Lower lobe of right lung (tissue), 2 donors: Measurements from ENCODE around the gene PLG. TPM values are rescaled to one million over a fixed set of nuclear protein-coding genes. Genes with fewer than 3 reads are reported as not detected.
"Not testable (repeated sequence)": the region's sequence is repeated elsewhere in the genome, so short reads cannot be mapped to it uniquely, and the experiment has no call there.

Experiments
- ATAC-seq, 2 donors: fragments of 200-7000 bp; cut with Tn5 transposase; one replicate each; pipeline ENCODE4 v1.9.1; 2020 to 2022; ENCODE audit warnings: mild to moderate bottlenecking in 2 of 2, moderate library complexity in 2 of 2
- DNase-seq: peaks from one replicate; pipeline ENCODE4 v3.0.0-alpha.2; 2020
- H3K27ac ChIP-seq: fragments of 200-600 bp; one replicate; pipeline ENCODE4 v1.8.0; 2022
- H3K27me3 ChIP-seq: fragments of 200-600 bp; one replicate; pipeline ENCODE4 v1.8.0; 2022; ENCODE audit warnings: low read depth
- H3K36me3 ChIP-seq: fragments of 200-600 bp; one replicate; pipeline ENCODE4 v1.8.0; 2022; ENCODE audit warnings: mild to moderate bottlenecking
- H3K4me1 ChIP-seq: fragments of 200-600 bp; one replicate; pipeline ENCODE4 v1.8.0; 2022
- H3K4me3 ChIP-seq: fragments of 200-600 bp; one replicate; pipeline ENCODE4 v1.8.0; 2022; ENCODE audit warnings: mild to moderate bottlenecking
- H3K9me3 ChIP-seq: fragments of 200-600 bp; one replicate; pipeline ENCODE4 v1.8.0; 2022
- intact Hi-C: fragments of 100-400 bp; cut with DNase I; formaldehyde crosslinking; loops from one replicate; pipeline ENCODE4 v1.11.0; 2022
- total RNA-seq: library from RNA; stranded (reverse); fragmentation: NEBNext Ultra II Directional; extraction: Animal tissue kit (Norgen Biotek cat#: 25700); gene quantifications from one replicate; pipeline ENCODE4 v1.2.1, GENCODE V29; 2021
- TF ChIP-seq, protein P1 (sequence below): fragments of 200-600 bp; IDR thresholded peaks from one replicate; pipeline ENCODE4 v1.8.0; 2022; ENCODE audit warnings: antibody characterized with exemption, mild to moderate bottlenecking
- donor health status: DM: no; HTN: yes; CAD: no; lungs with severe emphysema.

Gene PLG
- total RNA-seq, 1 donor from 2014 or later, result 0.95 TPM

DNA sequence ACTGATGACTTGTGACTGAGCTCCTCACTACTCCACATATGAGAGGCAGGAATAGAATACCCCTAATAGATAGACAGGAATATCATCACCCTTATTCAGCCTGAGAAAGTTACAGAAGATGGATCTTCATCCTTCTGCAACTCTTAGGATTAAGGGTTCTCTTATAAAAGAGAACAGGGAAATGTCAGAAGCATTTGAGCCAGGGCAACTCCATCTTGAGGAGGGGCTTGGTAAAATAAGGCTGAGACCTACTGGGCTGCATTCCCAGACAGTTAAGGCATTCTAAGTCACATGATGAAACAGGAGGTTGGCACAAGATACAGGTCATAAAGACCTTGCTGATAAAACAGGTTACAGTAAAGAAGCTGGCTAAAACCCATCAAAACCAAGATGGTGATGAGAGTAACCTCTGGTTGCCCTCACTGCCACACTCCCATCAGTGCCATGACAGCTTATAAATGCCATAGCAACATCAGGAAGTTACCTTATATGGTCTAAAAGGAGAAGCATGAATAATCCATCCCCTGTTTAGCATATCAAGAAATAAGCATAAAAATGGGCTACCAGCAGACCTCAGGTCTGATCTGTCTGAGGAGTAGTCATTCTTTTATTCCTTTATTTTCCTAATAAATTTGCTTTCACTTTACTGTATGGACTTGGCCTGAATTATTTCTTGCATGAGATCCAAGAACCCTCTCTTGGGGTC lies 97.9 kb downstream of the PLG start:
- no peak for DNase-seq
- intact Hi-C loops, result no loop called here

GRCh38 chr6:160801418-160801817 lies 99.4 kb downstream of the PLG start:
- intact Hi-C loops, result no loop called here
- no peaks in the 10 kb centered on the region for H3K27me3 ChIP-seq
- no peak overlapping the region for H3K4me3 ChIP-seq
- no peaks in the 10 kb centered on the region for H3K4me1 ChIP-seq
- DNase-seq, result no peak
- no peaks in the 10 kb centered on the region for H3K36me3 ChIP-seq
- TF ChIP-seq, protein P1, sequence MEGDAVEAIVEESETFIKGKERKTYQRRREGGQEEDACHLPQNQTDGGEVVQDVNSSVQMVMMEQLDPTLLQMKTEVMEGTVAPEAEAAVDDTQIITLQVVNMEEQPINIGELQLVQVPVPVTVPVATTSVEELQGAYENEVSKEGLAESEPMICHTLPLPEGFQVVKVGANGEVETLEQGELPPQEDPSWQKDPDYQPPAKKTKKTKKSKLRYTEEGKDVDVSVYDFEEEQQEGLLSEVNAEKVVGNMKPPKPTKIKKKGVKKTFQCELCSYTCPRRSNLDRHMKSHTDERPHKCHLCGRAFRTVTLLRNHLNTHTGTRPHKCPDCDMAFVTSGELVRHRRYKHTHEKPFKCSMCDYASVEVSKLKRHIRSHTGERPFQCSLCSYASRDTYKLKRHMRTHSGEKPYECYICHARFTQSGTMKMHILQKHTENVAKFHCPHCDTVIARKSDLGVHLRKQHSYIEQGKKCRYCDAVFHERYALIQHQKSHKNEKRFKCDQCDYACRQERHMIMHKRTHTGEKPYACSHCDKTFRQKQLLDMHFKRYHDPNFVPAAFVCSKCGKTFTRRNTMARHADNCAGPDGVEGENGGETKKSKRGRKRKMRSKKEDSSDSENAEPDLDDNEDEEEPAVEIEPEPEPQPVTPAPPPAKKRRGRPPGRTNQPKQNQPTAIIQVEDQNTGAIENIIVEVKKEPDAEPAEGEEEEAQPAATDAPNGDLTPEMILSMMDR, result no peak
- H3K27ac ChIP-seq, result no peak overlapping the region
- ATAC-seq, result no peak
- no peaks in the 10 kb centered on the region for H3K9me3 ChIP-seq

More for the DNA sequence above, 97.9 kb downstream of the PLG start:
- Histone ChIP-seq H3K4me3 (no peak overlapping the region), H3K36me3 (no peaks in the 10 kb centered on the region), H3K27me3 (no peaks in the 10 kb centered on the region), H3K9me3 (no peaks in the 10 kb centered on the region), H3K27ac (no peak overlapping the region), H3K4me1 (no peaks in the 10 kb centered on the region)
- no peak for ATAC-seq
- TF ChIP-seq, protein P1, result no peak

DNA sequence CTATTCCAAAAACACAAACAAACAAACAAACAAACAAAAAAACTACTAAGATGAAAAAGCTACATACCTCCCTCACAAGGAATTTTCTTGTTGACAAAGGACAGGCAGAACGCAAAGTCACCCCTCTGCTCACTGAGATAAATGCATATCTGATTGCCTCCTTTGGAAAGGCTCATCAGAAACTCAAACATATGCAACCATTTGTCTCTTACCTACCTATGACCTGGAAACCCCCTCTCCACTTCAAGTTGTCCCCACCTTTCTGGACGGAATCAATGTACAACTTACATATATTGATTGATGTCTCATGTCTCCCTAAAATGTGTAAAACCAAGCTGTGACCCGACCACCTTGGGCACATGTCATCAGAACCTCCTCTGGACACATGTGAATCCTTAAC lies 100.0 kb downstream of the PLG start:
- ATAC-seq, H3K27me3 ChIP-seq, H3K4me1 ChIP-seq, DNase-seq, H3K9me3 ChIP-seq, H3K4me3 ChIP-seq, intact Hi-C loops, H3K27ac ChIP-seq, H3K36me3 ChIP-seq: not testable (repeated sequence)

Other genes with a start within 250 kb of the PLG start
- 0.30 TPM for gene LPA, start 38.0 kb upstream of the PLG start, total RNA-seq